Left ventricle myocardium inferior (tissue), 1 donor: ENCODE results near the gene CXCL16. TPM values are rescaled to one million over a fixed set of nuclear protein-coding genes. Genes with fewer than 3 reads are reported as not detected.
A peak's percentile ranks its signal among the peaks of the same experiment; 100 is the strongest.
"Not testable (repeated sequence)": the region's sequence is repeated elsewhere in the genome, so short reads cannot be mapped to it uniquely, and the experiment has no call there.

ENCODE experiments used
- DNase-seq: peaks from one replicate; pipeline ENCODE4 v3.0.0-alpha.2; 2020
- H3K27ac ChIP-seq: fragments of 200-600 bp; replicated peaks from 2 replicates; pipeline ENCODE4 v1.8.0; 2021
- H3K27me3 ChIP-seq: fragments of 200-600 bp; 2 replicates; pipeline ENCODE4 v1.8.0; 2021; ENCODE audit warnings: low read depth
- H3K36me3 ChIP-seq: fragments of 200-600 bp; 2 replicates; pipeline ENCODE4 v1.8.0; 2021
- H3K4me1 ChIP-seq: fragments of 200-600 bp; 2 replicates; pipeline ENCODE4 v1.8.0; 2021
- H3K4me3 ChIP-seq: fragments of 200-600 bp; 2 replicates; pipeline ENCODE4 v1.8.0; 2021; ENCODE audit warnings: mild to moderate bottlenecking, moderate library complexity
- H3K9me3 ChIP-seq: fragments of 200-600 bp; replicated peaks from 2 replicates; pipeline ENCODE4 v1.8.0; 2021
- intact Hi-C: fragments of 100-400 bp; cut with micrococcal nuclease; formaldehyde crosslinking; loops from one replicate; pipeline ENCODE4 v1.11.0; 2022
- total RNA-seq: library from RNA; stranded (reverse); fragmentation: NEBNext Ultra II Directional; extraction: Animal tissue kit (Norgen Biotek cat#: 25700); gene quantifications from one replicate; pipeline ENCODE4 v1.2.1, GENCODE V29; 2021
- TF ChIP-seq, protein P1 (sequence below): fragments of 200-600 bp; IDR thresholded peaks from 2 replicates; pipeline ENCODE4 v1.8.0; 2021; ENCODE audit warnings: antibody characterized with exemption, mild to moderate bottlenecking, borderline replicate concordance
- donor health status: DM: no; HTN: yes; CAD: no; lungs with severe emphysema.

The CXCL16 gene
- total RNA-seq, 1 donor from 2014 or later: 3.1 TPM

- DNase-seq: no peak
- intact Hi-C loops: no loop called here
- Histone ChIP-seq H3K4me1 (peaks cover 26% of the 10 kb centered on the region), H3K27ac (no peak overlapping the region), H3K9me3 (no peaks in the 10 kb centered on the region), H3K36me3 (peaks cover 24% of the 10 kb centered on the region), H3K27me3 (no peaks in the 10 kb centered on the region), H3K4me3 (no peak overlapping the region)
- TF ChIP-seq, protein P1, sequence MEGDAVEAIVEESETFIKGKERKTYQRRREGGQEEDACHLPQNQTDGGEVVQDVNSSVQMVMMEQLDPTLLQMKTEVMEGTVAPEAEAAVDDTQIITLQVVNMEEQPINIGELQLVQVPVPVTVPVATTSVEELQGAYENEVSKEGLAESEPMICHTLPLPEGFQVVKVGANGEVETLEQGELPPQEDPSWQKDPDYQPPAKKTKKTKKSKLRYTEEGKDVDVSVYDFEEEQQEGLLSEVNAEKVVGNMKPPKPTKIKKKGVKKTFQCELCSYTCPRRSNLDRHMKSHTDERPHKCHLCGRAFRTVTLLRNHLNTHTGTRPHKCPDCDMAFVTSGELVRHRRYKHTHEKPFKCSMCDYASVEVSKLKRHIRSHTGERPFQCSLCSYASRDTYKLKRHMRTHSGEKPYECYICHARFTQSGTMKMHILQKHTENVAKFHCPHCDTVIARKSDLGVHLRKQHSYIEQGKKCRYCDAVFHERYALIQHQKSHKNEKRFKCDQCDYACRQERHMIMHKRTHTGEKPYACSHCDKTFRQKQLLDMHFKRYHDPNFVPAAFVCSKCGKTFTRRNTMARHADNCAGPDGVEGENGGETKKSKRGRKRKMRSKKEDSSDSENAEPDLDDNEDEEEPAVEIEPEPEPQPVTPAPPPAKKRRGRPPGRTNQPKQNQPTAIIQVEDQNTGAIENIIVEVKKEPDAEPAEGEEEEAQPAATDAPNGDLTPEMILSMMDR: no peak
These were observed 24.5 kb downstream of the CXCL16 start for GRCh38 chr17:4715063-4715744.

- intact Hi-C loops, DNase-seq, H3K27me3 ChIP-seq, H3K27ac ChIP-seq, H3K4me3 ChIP-seq, H3K9me3 ChIP-seq: not testable (repeated sequence)
- peaks cover 24% of the 10 kb centered on the region for H3K36me3 ChIP-seq
- peaks cover 24% of the 10 kb centered on the region for H3K4me1 ChIP-seq
These were observed 25.2 kb downstream of the CXCL16 start for GRCh38 chr17:4714340-4715062.

DNA sequence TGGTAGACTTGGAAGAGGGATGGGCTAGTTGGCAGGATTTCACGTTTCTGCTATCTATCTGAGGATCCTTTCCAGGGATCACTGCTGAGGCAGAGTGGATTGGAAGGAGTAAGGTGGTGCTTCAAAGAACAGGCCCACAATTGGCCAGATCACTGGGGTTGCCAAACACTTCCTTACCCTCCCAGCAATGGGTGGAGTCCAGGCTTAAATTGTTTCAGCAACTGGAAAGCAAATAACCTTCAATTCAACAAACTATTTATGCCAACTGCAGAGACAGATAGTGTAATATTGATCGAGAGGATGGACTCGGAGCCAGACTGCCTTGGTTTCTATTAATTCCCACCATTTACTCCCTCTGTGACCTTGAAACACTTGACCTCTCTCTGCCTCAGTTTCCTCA lies 27.2 kb downstream of the CXCL16 start:
- intact Hi-C loops: no loop called here
- TF ChIP-seq, protein P1: no peak
- H3K4me1 ChIP-seq: peaks cover 27% of the 10 kb centered on the region
- H3K27ac ChIP-seq: peak overlapping the region; percentile 85
- H3K27me3 ChIP-seq: no peaks in the 10 kb centered on the region
- no peak for DNase-seq
- H3K9me3 ChIP-seq: no peaks in the 10 kb centered on the region
- peaks cover 11% of the 10 kb centered on the region for H3K36me3 ChIP-seq
- H3K4me3 ChIP-seq: peak overlapping the region; percentile 9

GRCh38 chr17:4711661-4712181 lies 28.0 kb downstream of the CXCL16 start:
- DNase-seq: no peak
- TF ChIP-seq, protein P1: no peak
- H3K36me3 ChIP-seq: peaks cover 3% of the 10 kb centered on the region
- H3K27me3 ChIP-seq: no peaks in the 10 kb centered on the region
- H3K4me3 ChIP-seq: peak overlapping the region; percentile 84
- intact Hi-C loops: no loop called here
- H3K9me3 ChIP-seq: no peaks in the 10 kb centered on the region
- H3K4me1 ChIP-seq: peaks cover 27% of the 10 kb centered on the region
- peak overlapping the region; percentile 85 for H3K27ac ChIP-seq

GRCh38 chr17:4710693-4711634 lies 28.8 kb downstream of the CXCL16 start:
- intact Hi-C loops: no loop called here
- H3K27ac ChIP-seq: peak overlapping the region; percentile 85
- DNase-seq: no peak

More at GRCh38 chr17:4710693-4711634, 28.8 kb downstream of the CXCL16 start:
- peak overlapping the region; percentile 84 for H3K4me3 ChIP-seq
- peaks cover 27% of the 10 kb centered on the region for H3K4me1 ChIP-seq
- no peaks in the 10 kb centered on the region for H3K9me3 ChIP-seq
- no peaks in the 10 kb centered on the region for H3K27me3 ChIP-seq
- TF ChIP-seq, protein P1: no peak
- no peaks in the 10 kb centered on the region for H3K36me3 ChIP-seq
